Activated CD4-positive, alpha-beta T cell treated with anti-CD3 and anti-CD28 coated beads, Interleukin-2, amount 10 ng/mL, durations not matched to agents 7 days and 5 days (primary cell): ENCODE measurements around the gene GPRC5A. TPM values are rescaled to one million over a fixed set of nuclear protein-coding genes. Genes with fewer than 3 reads are reported as not detected.
A peak's percentile ranks its signal among the peaks of the same experiment; 100 is the strongest.

Experiments
- CTCF ChIA-PET: fragments of 350-600 bp; sonication (Branson Sonifier 250); formaldehyde crosslinking; loops from one replicate; lab custom pipeline; 2021; ENCODE audit warnings: antibody characterized with exemption; lab: Charles Lee
- POLR2A ChIA-PET: fragments of 350-600 bp; sonication (Branson Sonifier 250); formaldehyde crosslinking; loops from one replicate; lab custom pipeline; 2021; ENCODE audit warnings: antibody characterized with exemption; lab: Charles Lee
- DNase-seq: peaks from one replicate; pipeline ENCODE4 v3.0.0-alpha.2; 2020
- H3K27ac Mint-ChIP-seq: one replicate; pipeline ENCODE4 v1.8.0; 2021; ENCODE audit warnings: mild to moderate bottlenecking, moderate library complexity, mixed read lengths
- H3K27me3 Mint-ChIP-seq: one replicate; pipeline ENCODE4 v1.8.0; 2021; ENCODE audit warnings: mixed read lengths
- H3K36me3 Mint-ChIP-seq: one replicate; pipeline ENCODE4 v1.8.0; 2021; ENCODE audit warnings: low read depth, mixed read lengths
- H3K4me1 Mint-ChIP-seq: one replicate; pipeline ENCODE4 v1.8.0; 2021; ENCODE audit warnings: mixed read lengths
- H3K4me3 Mint-ChIP-seq: one replicate; pipeline ENCODE4 v1.8.0; 2021; ENCODE audit warnings: mild to moderate bottlenecking, moderate library complexity, mixed read lengths
- H3K9me3 Mint-ChIP-seq: one replicate; pipeline ENCODE4 v1.8.0; 2021; ENCODE audit warnings: mixed read lengths
- total RNA-seq, 2 experiments: library from RNA; stranded (reverse); gene quantifications; one replicate each; pipeline ENCODE4 v1.2.3, GENCODE V29; 2021

Gene GPRC5A
- total RNA-seq, 2 experiments from 2014 or later, result 0.08 to 0.15 TPM

- no peak overlapping the region for H3K27ac Mint-ChIP-seq
- H3K36me3 Mint-ChIP-seq, result no peaks in the 10 kb centered on the region
- no peaks in the 10 kb centered on the region for H3K27me3 Mint-ChIP-seq
- no peaks in the 10 kb centered on the region for H3K9me3 Mint-ChIP-seq
- H3K4me3 Mint-ChIP-seq, result no peak overlapping the region
- no peak for DNase-seq
- POLR2A ChIA-PET, result no interaction called here
- CTCF ChIA-PET, result interaction anchor here (1.1 to 1.3 kb wide), 2 partner anchors 21 to 218 kb away, joined by 3 read pairs; no protein-coding TSS in a partner anchor
- no peaks in the 10 kb centered on the region for H3K4me1 Mint-ChIP-seq
Measured at GRCh38 chr12:12954878-12955625, 63.7 kb downstream of the GPRC5A start.

DNA sequence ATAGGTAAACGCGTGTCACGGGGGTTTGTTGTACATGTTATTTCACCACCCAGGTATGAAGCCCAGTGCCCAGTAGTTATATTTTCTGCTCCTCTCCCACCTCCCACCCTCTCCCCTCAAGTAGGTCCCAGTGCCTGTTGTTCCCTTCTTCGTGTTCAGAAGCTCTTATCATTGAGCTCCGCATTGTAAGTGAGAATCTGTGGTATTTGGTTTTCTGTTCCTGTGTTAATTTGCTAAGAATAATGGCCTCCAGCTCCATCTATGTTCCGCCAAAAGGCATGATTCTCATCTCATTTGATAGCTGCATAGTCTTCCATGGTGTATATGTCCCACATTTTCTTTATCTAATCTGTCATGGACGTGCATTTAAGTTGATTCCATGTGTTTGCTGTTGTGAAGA, 67.5 kb downstream of the GPRC5A start:
- ChIA-PET CTCF (no interaction called here), POLR2A (no interaction called here)
- Mint-ChIP-seq H3K4me1 (peaks cover under 1% of the 10 kb centered on the region), H3K9me3 (peaks cover 1% of the 10 kb centered on the region), H3K4me3 (no peak overlapping the region), H3K27ac (no peak overlapping the region), H3K27me3 (no peaks in the 10 kb centered on the region), H3K36me3 (no peaks in the 10 kb centered on the region)
- DNase-seq, result no peak

GRCh38 chr12:12960639-12961209, 69.4 kb downstream of the GPRC5A start:
- Mint-ChIP-seq H3K9me3 (peaks cover 11% of the 10 kb centered on the region), H3K27ac (no peak overlapping the region), H3K4me1 (peaks cover 10% of the 10 kb centered on the region), H3K36me3 (no peaks in the 10 kb centered on the region), H3K4me3 (no peak overlapping the region), H3K27me3 (no peaks in the 10 kb centered on the region)
- POLR2A ChIA-PET, result no interaction called here
- CTCF ChIA-PET, result interaction anchor here (1.6 kb wide), 1 partner anchor 8 kb away, joined by 3 read pairs; no protein-coding TSS in a partner anchor
- DNase-seq, result no peak

DNA sequence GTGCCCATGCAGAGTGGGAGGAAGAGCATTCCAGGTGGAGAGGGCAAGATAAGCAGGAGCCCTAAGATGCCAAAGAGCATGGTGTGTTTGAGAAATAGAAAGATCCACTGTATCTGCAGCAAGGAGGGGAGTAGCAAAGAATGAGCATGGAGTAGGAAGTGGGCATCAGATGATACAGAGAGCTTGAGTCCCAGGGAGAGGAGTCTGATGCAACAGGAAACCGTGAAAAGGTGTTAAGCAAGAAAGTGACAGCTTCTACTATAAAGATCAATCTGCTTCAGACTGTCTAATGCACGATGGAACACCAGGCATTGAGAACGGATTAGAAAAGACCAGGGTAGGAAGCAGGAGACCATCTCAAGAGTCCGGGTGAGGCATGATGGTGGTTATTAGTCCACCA, 72.9 kb downstream of the GPRC5A start:
- peaks cover 10% of the 10 kb centered on the region for H3K4me1 Mint-ChIP-seq
- H3K9me3 Mint-ChIP-seq, result peaks cover 11% of the 10 kb centered on the region
- H3K4me3 Mint-ChIP-seq, result no peak overlapping the region
- ChIA-PET CTCF (interaction anchor here (0.9 to 1.4 kb wide), 5 partner anchors 10 to 291 kb away, joined by 3 to 4 read pairs (median 3); partner anchors contain the start of gene GPRC5D), POLR2A (no interaction called here)
- no peak for DNase-seq
- no peaks in the 10 kb centered on the region for H3K36me3 Mint-ChIP-seq
- no peaks in the 10 kb centered on the region for H3K27me3 Mint-ChIP-seq
- H3K27ac Mint-ChIP-seq, result peak overlapping the region; percentile 37

GRCh38 chr12:12965836-12966235, 74.5 kb downstream of the GPRC5A start:
- no peaks in the 10 kb centered on the region for H3K27me3 Mint-ChIP-seq
- H3K4me3 Mint-ChIP-seq, result no peak overlapping the region
- no peak for DNase-seq
- peaks cover 10% of the 10 kb centered on the region for H3K4me1 Mint-ChIP-seq
- peaks cover 11% of the 10 kb centered on the region for H3K9me3 Mint-ChIP-seq
- CTCF ChIA-PET, result no interaction called here
- no peaks in the 10 kb centered on the region for H3K36me3 Mint-ChIP-seq
- no peak overlapping the region for H3K27ac Mint-ChIP-seq
- POLR2A ChIA-PET, result no interaction called here

Other genes starting within 250 kb of the GPRC5A start
- gene GPR19, start 195.4 kb upstream of the GPRC5A start, total RNA-seq, result 1 to 10 TPM; 7.7 to 9.3 TPM
- 100 to 1,000 TPM; 105 to 117 TPM for gene CDKN1B, start 174.2 kb upstream of the GPRC5A start, total RNA-seq
- 10 to 100 TPM; 14.4 to 15.5 TPM for gene APOLD1, start 105.9 kb upstream of the GPRC5A start, total RNA-seq
- gene DDX47, start 78.2 kb upstream of the GPRC5A start, total RNA-seq, result 10 to 100 TPM; 54.5 to 59.0 TPM
- gene GPRC5D, start 60.6 kb downstream of the GPRC5A start, total RNA-seq, result under 1 TPM; 0.22 to 0.67 TPM
- 10 to 100 TPM; 19.6 to 21.2 TPM for gene HEBP1, start 108.7 kb downstream of the GPRC5A start, total RNA-seq
- gene FAM234B, start 152.8 kb downstream of the GPRC5A start, total RNA-seq, result 1 to 10 TPM; 3.9 to 4.4 TPM
- not detected for gene GSG1, start 212.1 kb downstream of the GPRC5A start, total RNA-seq